Stimulated activated CD4-positive, alpha-beta T cell treated with anti-CD3 and anti-CD28 coated beads, Interleukin-1b, Interleukin-23, amount 100 ng/mL, for 4 hours (primary cell): ENCODE measurements around the gene FBXW8.

Experiments
- DNase-seq, 2 donors: peaks; one replicate each; pipeline ENCODE4 v3.0.0-alpha.2; 2020; ENCODE audit warnings: low read depth in 2 of 2

FBXW8 gene

GRCh38 chr12:117076410-117077372 lies 165.9 kb downstream of the FBXW8 start:
- no peak for DNase-seq

DNA sequence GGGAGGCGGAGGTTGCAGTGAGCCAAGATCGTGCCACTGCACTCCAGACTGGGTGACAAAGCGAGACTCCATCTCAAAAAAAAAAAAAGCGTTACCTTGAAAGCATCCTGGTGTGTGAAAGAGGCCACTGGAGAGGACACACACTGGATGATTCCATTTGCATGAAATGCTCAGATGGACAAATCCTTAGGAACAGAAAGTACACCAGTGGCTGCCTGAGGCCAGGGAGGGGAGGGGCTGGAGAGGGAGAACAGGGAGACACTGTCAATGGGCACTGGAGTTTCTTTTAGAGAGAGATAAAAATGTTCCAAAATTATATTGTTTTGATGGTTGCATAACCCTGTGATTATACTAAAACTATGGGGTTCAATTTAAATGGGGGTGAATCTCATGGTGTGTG lies 168.7 kb downstream of the FBXW8 start:
- no peak for DNase-seq

GRCh38 chr12:117080661-117081144 lies 170.0 kb downstream of the FBXW8 start:
- no peak for DNase-seq
